Measurements from ENCODE around the gene COTL1. TPM values are rescaled to one million over a fixed set of nuclear protein-coding genes. Genes with fewer than 3 reads are reported as not detected.

COTL1 gene
- total and polyA plus RNA-seq, 2 of the 13 experiments (the other 11 are each of a cell fraction or from before 2014, with no cell fraction given), result 8.7 to 16.9 TPM

GRCh38 chr16:84598360-84598759 lies 19.5 kb downstream of the COTL1 start:
- in situ Hi-C loops (cut with HindIII; ENCODE audit: extremely low pct_ligation_motif_present, low pct_unique_long_range_greater_than_20kb) (no loop called here), intact Hi-C loops (cut with micrococcal nuclease; ENCODE audit: unreplicated experiment) (no loop called here)
- Histone ChIP-seq H3K4me2 (ENCODE audit: low read depth, low read length) (no peak overlapping the region), H3K27ac (ENCODE audit: extremely low read length, insufficient read depth, low read length) (no peak overlapping the region), H3K79me2 (ENCODE audit: insufficient read depth, low read length) (no peaks in the 10 kb centered on the region), H3K9ac (ENCODE audit: insufficient read depth, low read depth, low read length) (no peak overlapping the region), H3K4me1 (ENCODE audit: insufficient read depth, low read length) (peaks cover 72% of the 10 kb centered on the region), H4K20me1 (ENCODE audit: insufficient read depth, low read length) (no peaks in the 10 kb centered on the region), H3K4me3 (replicated peaks in 1 of 3; ENCODE audit: insufficient read depth in 1 of 3, low read depth in 2 of 3, low read length in 3 of 3) (no peak overlapping the region), H3K36me3 (replicated peaks in 1 of 2; ENCODE audit: control insufficient read depth in 1 of 2, insufficient read depth in 2 of 2, low read length in 2 of 2) (no peaks in the 10 kb centered on the region; a peak in 1 of 5 replicates), H2AFZ (ENCODE audit: low read length) (no peak overlapping the region), H3K27me3 (ENCODE audit: control insufficient read depth in 1 of 2, insufficient read depth in 2 of 2, low read length in 2 of 2) (no peaks in the 10 kb centered on the region), H3K9me3 (ENCODE audit: low read length) (no peaks in the 10 kb centered on the region)
- 69% methylated on average over 6 of the region's 6 CpGs for WGBS (ENCODE audit: low lambda C conversion rate)
- ATAC-seq (no peak), DNase-seq (ENCODE audit: low spot score) (no peak), FAIRE-seq (no peak)
- CTCF ChIA-PET (ENCODE audit: low intra/inter-chr PET ratio, low total read pairs), result no interaction called here
- POLR2A ChIA-PET, result no interaction called here
- BruUV-seq (replicated peaks), result no TSS peak
- TF ChIP-seq HDAC1 (CRISPR knock-in tag; IDR thresholded peaks at IDR 0.05) (no peak), ZBTB33 (CRISPR knock-in tag; IDR thresholded peaks at IDR 0.05) (peak; percentile 73; the same call in 1 of the 2 replicates), IKZF4 (CRISPR knock-in tag; IDR thresholded peaks at IDR 0.05; ENCODE audit: borderline replicate concordance, low read depth, not compliant biosample characterization) (no peak)

GRCh38 chr16:84597931-84598351 lies 19.9 kb downstream of the COTL1 start:
- Histone ChIP-seq H3K9ac (ENCODE audit: insufficient read depth, low read depth, low read length) (no peak overlapping the region), H4K20me1 (ENCODE audit: insufficient read depth, low read length) (no peaks in the 10 kb centered on the region)
- POLR2A ChIA-PET, result no interaction called here

More at GRCh38 chr16:84597931-84598351, 19.9 kb downstream of the COTL1 start:
- Histone ChIP-seq H3K4me2 (ENCODE audit: low read depth, low read length) (no peak overlapping the region), H3K27ac (ENCODE audit: extremely low read length, insufficient read depth, low read length) (no peak overlapping the region), H3K4me1 (ENCODE audit: insufficient read depth, low read length) (peaks cover 68% of the 10 kb centered on the region), H3K79me2 (ENCODE audit: insufficient read depth, low read length) (no peaks in the 10 kb centered on the region), H3K27me3 (ENCODE audit: control insufficient read depth in 1 of 2, insufficient read depth in 2 of 2, low read length in 2 of 2) (no peaks in the 10 kb centered on the region), H3K36me3 (replicated peaks in 1 of 2; ENCODE audit: control insufficient read depth in 1 of 2, insufficient read depth in 2 of 2, low read length in 2 of 2) (no peaks in the 10 kb centered on the region; a peak in 1 of 5 replicates), H3K9me3 (ENCODE audit: low read length) (no peaks in the 10 kb centered on the region), H2AFZ (ENCODE audit: low read length) (no peak overlapping the region), H3K4me3 (replicated peaks in 1 of 3; ENCODE audit: insufficient read depth in 1 of 3, low read depth in 2 of 3, low read length in 3 of 3) (no peak overlapping the region)
- no peak for DNase-seq (ENCODE audit: low spot score)
- CTCF ChIA-PET (ENCODE audit: low intra/inter-chr PET ratio, low total read pairs), result no interaction called here
- FAIRE-seq, result peak; percentile 18
- ATAC-seq, result no peak
- TF ChIP-seq ZHX1 (CRISPR knock-in tag; IDR thresholded peaks at IDR 0.05; ENCODE audit: low read depth), result no peak
- TF ChIP-seq ZNF619 (CRISPR knock-in tag; IDR thresholded peaks at IDR 0.05), result 0 out of 2 replicates have a peak, but pooled peaks have one; percentile 44
- TF ChIP-seq CENPX (CRISPR knock-in tag; IDR thresholded peaks at IDR 0.05), result no peak
- WGBS (ENCODE audit: low lambda C conversion rate), result 80% methylated on average over 8 of the region's 8 CpGs
- no TSS peak for BruUV-seq (replicated peaks)
- intact Hi-C loops (cut with micrococcal nuclease; ENCODE audit: unreplicated experiment), result no loop called here
- in situ Hi-C loops (cut with HindIII; ENCODE audit: extremely low pct_ligation_motif_present, low pct_unique_long_range_greater_than_20kb), result no loop called here
